Measurements from ENCODE around the gene SPPL2A. TPM values are rescaled to one million over a fixed set of nuclear protein-coding genes. Genes with fewer than 3 reads are reported as not detected.
A peak's percentile ranks its signal among the peaks of the same experiment; 100 is the strongest.

The SPPL2A gene
- total and polyA plus RNA-seq, 7 donors = 22.8 to 303 (median 98.6) TPM

DNA sequence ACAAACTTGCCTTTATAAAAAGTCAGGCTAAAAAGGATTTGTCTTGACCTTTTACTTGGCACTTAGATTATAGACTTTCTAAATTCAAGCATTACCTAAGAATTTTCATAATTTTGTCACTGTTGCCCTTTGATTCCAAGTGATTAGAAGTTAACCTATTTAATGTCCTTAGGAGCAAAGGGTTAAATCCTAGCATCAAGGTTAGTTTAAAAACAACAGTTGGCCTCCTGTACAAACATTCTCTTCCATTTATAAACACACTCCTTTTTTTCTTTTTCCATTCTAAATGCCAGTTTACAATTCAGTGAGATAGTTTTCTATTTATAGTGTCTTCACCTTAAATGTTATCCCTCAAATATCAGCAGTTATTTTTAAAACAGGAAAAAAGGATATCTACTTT is 18.4 kb upstream of the SPPL2A start:
- Histone ChIP-seq H3K4me1 (peaks cover 0 to 15% (median 4%) of the 10 kb centered on the region in 4 donors), H3K4me3 (no peak overlapping the region), H3K9me3 (no peaks in the 10 kb centered on the region), H3K27me3 (no peaks in the 10 kb centered on the region), H3K27ac (peak overlapping the region in 1 of 4 donors; percentile 33), H3K36me3 (no peaks in the 10 kb centered on the region)
- TF ChIP-seq, protein P1, sequence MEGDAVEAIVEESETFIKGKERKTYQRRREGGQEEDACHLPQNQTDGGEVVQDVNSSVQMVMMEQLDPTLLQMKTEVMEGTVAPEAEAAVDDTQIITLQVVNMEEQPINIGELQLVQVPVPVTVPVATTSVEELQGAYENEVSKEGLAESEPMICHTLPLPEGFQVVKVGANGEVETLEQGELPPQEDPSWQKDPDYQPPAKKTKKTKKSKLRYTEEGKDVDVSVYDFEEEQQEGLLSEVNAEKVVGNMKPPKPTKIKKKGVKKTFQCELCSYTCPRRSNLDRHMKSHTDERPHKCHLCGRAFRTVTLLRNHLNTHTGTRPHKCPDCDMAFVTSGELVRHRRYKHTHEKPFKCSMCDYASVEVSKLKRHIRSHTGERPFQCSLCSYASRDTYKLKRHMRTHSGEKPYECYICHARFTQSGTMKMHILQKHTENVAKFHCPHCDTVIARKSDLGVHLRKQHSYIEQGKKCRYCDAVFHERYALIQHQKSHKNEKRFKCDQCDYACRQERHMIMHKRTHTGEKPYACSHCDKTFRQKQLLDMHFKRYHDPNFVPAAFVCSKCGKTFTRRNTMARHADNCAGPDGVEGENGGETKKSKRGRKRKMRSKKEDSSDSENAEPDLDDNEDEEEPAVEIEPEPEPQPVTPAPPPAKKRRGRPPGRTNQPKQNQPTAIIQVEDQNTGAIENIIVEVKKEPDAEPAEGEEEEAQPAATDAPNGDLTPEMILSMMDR (IDR thresholded peaks at IDR 0.05) = no peak
- TF ChIP-seq EP300 (IDR thresholded peaks at IDR 0.05) (no peak), POLR2AphosphoS5 (IDR thresholded peaks at IDR 0.05) (no peak)
- intact Hi-C loops (cut with DNase I) = no loop called here
- no peak for DNase-seq

DNA sequence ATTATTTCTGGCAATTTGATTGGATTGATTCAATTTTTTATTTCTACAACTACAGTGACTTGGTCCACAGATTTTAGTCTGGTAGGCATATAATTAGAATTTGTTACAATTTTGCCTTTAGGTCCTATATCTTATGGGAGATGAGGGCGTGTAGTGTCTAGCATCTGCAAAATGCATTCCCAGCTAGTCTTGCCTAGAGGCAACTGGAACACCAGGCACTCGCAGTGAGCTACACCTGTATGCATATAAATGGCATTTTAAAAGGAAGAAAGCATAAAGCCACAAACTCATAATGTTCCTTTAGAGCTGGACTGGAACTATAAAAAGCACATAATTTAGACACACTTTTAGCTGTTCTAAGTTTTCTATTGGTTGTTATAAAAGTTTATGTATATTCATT is 17.9 kb upstream of the SPPL2A start:
- H3K27me3 ChIP-seq = no peaks in the 10 kb centered on the region
- no peaks in the 10 kb centered on the region for H3K9me3 ChIP-seq
- peak overlapping the region in 1 of 4 donors; percentile 33 for H3K27ac ChIP-seq
- no peak overlapping the region for H3K4me3 ChIP-seq
- no peaks in the 10 kb centered on the region for H3K36me3 ChIP-seq
- DNase-seq = no peak
- TF ChIP-seq EP300 (IDR thresholded peaks at IDR 0.05) (no peak), POLR2AphosphoS5 (IDR thresholded peaks at IDR 0.05) (no peak), POLR2A (IDR thresholded peaks at IDR 0.05) (no peak)
- TF ChIP-seq, protein P1 (IDR thresholded peaks at IDR 0.05) = no peak
- intact Hi-C loops (cut with DNase I) = no loop called here
- peaks cover 0 to 15% (median 4%) of the 10 kb centered on the region in 4 donors for H3K4me1 ChIP-seq
- 46 to 75% methylated on average over 2 of the region's 2 CpGs for WGBS, 2 donors

DNA sequence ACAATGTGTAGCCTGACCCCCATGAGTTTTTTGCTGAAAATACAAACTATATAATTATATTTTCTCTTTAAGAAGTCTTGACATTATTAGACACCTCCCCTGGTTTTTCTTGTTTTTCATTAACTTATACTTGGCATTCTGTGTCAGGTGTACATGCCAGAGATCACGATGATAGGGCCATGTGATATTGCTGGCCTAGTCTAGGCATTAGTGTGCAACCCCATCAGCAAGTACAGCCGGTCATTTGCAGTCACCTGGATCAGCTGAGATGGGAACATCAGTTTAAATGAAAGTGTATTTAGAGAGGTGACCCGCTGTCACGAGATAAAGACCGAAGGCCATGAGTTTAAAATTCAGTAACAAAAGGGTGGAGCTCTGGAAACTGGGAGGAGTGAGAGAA is 12.6 kb upstream of the SPPL2A start:
- Histone ChIP-seq H3K27ac (no peak overlapping the region), H3K36me3 (no peaks in the 10 kb centered on the region), H3K4me1 (no peaks in the 10 kb centered on the region), H3K27me3 (no peaks in the 10 kb centered on the region), H3K4me3 (no peak overlapping the region), H3K9me3 (no peaks in the 10 kb centered on the region)
- TF ChIP-seq, protein P1 (IDR thresholded peaks at IDR 0.05) = no peak
- TF ChIP-seq POLR2AphosphoS5 (IDR thresholded peaks at IDR 0.05) = no peak
- TF ChIP-seq EP300 (IDR thresholded peaks at IDR 0.05) = no peak
- no peak for TF ChIP-seq POLR2A (IDR thresholded peaks at IDR 0.05)
- 30 to 77% methylated on average over 5 of the region's 5 CpGs for WGBS, 2 donors
- intact Hi-C loops (cut with DNase I) = no loop called here
- no peak for DNase-seq

DNA sequence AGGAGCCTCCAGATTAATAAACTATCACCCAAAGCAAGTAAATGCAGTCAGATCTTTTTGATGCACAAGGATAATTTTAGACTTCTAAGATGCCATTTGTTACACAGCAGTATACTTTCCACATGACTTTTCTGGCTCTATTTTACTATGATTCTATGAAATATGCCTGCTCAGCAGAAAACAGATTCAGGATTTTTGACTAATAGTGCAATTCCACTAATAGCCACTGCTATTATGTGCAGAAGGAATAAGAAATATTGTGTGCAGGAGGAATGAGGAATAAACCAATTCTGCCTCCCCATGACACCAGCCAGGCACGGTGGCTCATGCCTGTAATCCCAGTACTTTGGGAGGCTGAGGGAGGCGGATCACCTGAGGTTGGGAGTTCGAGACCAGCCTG is 11.5 kb upstream of the SPPL2A start:
- WGBS, 2 donors = 94 to 95% methylated on average over 3 of the region's 3 CpGs

DNA sequence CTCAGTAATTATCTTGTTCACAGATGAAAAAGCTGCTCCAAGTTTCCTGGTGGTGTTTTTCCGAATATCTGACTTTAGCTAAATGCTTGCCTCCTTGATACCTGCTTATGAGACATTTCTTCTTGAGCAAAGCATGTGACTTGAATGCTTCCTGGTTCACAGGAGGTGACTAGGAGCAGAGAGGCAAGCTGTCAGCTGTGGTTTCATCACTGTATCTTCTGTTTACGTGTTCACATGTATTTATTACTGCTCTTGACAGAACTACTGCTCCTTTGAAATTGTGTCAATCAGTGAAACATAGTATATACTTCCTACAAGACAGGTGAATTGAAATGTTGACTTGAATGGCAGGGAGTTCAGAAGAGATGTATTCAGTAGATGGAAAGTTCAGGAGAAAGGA is 8.9 kb upstream of the SPPL2A start:
- Histone ChIP-seq H3K36me3 (no peaks in the 10 kb centered on the region), H3K4me1 (no peaks in the 10 kb centered on the region), H3K27ac (no peak overlapping the region), H3K27me3 (no peaks in the 10 kb centered on the region), H3K4me3 (no peak overlapping the region), H3K9me3 (no peaks in the 10 kb centered on the region)
- intact Hi-C loops (cut with DNase I) = no loop called here
- DNase-seq = no peak
- TF ChIP-seq, protein P1 (IDR thresholded peaks at IDR 0.05) = no peak
- TF ChIP-seq POLR2A (IDR thresholded peaks at IDR 0.05) = no peak
- no peak for TF ChIP-seq EP300 (IDR thresholded peaks at IDR 0.05)
- no peak for TF ChIP-seq POLR2AphosphoS5 (IDR thresholded peaks at IDR 0.05)
- WGBS, 2 donors = 22 to 49% methylated on average over 2 of the region's 2 CpGs

More for the DNA sequence above, 11.5 kb upstream of the SPPL2A start:
- Histone ChIP-seq H3K36me3 (no peaks in the 10 kb centered on the region), H3K27ac (no peak overlapping the region), H3K27me3 (no peaks in the 10 kb centered on the region), H3K4me3 (no peak overlapping the region), H3K9me3 (no peaks in the 10 kb centered on the region), H3K4me1 (no peaks in the 10 kb centered on the region)
- intact Hi-C loops (cut with DNase I) = no loop called here
- DNase-seq = no peak
- no peak for TF ChIP-seq POLR2A (IDR thresholded peaks at IDR 0.05)
